ENCODE measurements around the gene GATA5.

The GATA5 gene

DNA sequence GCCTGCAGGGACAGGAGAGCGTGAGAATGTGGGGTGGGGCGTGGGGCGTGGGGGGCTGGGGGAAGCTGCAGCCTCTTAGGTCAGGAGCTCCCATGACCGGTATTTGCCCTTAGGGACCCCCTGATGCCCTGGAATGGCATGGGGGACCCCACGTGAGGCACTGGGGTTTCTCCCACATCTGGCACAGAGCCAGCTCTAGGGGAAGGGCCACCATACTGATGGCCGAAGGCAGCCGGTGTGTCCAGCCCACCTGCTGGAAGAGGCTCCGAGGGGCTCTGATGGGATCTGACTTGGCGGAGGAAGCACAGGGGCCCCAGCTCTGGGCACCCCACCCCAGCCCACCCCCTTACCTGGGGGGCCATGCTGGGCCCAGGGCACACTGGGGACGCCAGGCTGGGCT, 10.8 kb downstream of the GATA5 start:
- WGBS: 84% methylated on average over 10 of the region's 10 CpGs
- H3K36me3 ChIP-seq (ENCODE audit: control insufficient read depth in 1 of 2, insufficient read depth in 2 of 2, low read depth in 1 of 2, low read length in 2 of 2): no peaks in the 10 kb centered on the region
- H2BK15ac ChIP-seq (ENCODE audit: low read depth, poor library complexity, severe bottlenecking): no peak overlapping the region
- no peak overlapping the region for H3K14ac ChIP-seq (ENCODE audit: low read length in 2 of 2)
- no peak overlapping the region for H3K4me3 ChIP-seq (ENCODE audit: insufficient read depth in 1 of 2, low read depth in 1 of 2, low read length in 2 of 2)
- no peak overlapping the region for H3K9ac ChIP-seq (ENCODE audit: low read length)
- H2BK120ac ChIP-seq (ENCODE audit: low read depth, low read length): no peak overlapping the region
- no peak overlapping the region for H4K91ac ChIP-seq (ENCODE audit: low read length)
- no peak for DNase-seq
- H2AK5ac ChIP-seq (ENCODE audit: low read length, severe bottlenecking): no peak overlapping the region
- H3K4me1 ChIP-seq (ENCODE audit: control insufficient read depth, insufficient read depth, low read depth, low read length): no peaks in the 10 kb centered on the region
- H3K79me1 ChIP-seq (replicated peaks; ENCODE audit: low read length, poor library complexity, severe bottlenecking): no peaks in the 10 kb centered on the region
- H3K23ac ChIP-seq (ENCODE audit: low read length in 2 of 2): no peak overlapping the region
- no peak overlapping the region for H2BK5ac ChIP-seq (ENCODE audit: low read depth, low read length, poor library complexity, severe bottlenecking)
- no peak overlapping the region for H2AFZ ChIP-seq (ENCODE audit: low read depth, low read length)
- H3K4ac ChIP-seq (ENCODE audit: low read depth in 1 of 2, low read length in 2 of 2): no peak overlapping the region
- H3K27me3 ChIP-seq (ENCODE audit: control insufficient read depth in 1 of 2, insufficient read depth in 1 of 2, low read length in 2 of 2): peaks cover 20 to 64% of the 10 kb centered on the region in 2 experiments
- H2BK12ac ChIP-seq (ENCODE audit: low read length in 2 of 2): no peak overlapping the region
- no peak overlapping the region for H3K4me2 ChIP-seq (ENCODE audit: low read length, poor library complexity, severe bottlenecking)
- H3K27ac ChIP-seq (ENCODE audit: low read length, poor library complexity, severe bottlenecking): no peak overlapping the region
- H3K18ac ChIP-seq (ENCODE audit: low read depth in 1 of 2, low read length in 2 of 2): no peak overlapping the region
- no peaks in the 10 kb centered on the region for H3K9me3 ChIP-seq (ENCODE audit: control insufficient read depth, low read length)
- no peak overlapping the region for H4K8ac ChIP-seq (ENCODE audit: low read length)

DNA sequence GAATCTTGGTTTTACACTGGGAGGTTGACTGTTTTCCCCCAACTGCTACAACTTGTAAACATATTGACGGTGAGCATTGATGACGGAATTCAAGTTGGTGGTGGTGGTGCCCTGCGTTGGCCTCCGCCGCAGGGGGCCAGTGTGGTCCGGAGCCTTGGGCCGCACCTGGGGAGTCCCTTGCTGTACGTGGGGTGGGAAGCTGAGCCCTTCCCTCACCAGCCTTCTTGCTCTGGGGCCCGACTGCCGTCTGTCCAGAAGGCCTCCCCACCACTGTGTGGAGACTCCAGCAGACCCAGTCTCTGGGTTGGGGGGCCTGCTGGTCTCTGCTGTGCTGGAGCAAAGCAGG, 11.4 kb downstream of the GATA5 start:
- H3K79me1 ChIP-seq (replicated peaks; ENCODE audit: low read length, poor library complexity, severe bottlenecking): no peaks in the 10 kb centered on the region
- H3K36me3 ChIP-seq (ENCODE audit: control insufficient read depth in 1 of 2, insufficient read depth in 2 of 2, low read depth in 1 of 2, low read length in 2 of 2): no peaks in the 10 kb centered on the region
- 86% methylated on average over 10 of the region's 10 CpGs for WGBS
- no peak overlapping the region for H3K4me3 ChIP-seq (ENCODE audit: insufficient read depth in 1 of 2, low read depth in 1 of 2, low read length in 2 of 2)
- H2BK12ac ChIP-seq (ENCODE audit: low read length in 2 of 2): no peak overlapping the region
- no peak overlapping the region for H3K9ac ChIP-seq (ENCODE audit: low read length)
- no peak overlapping the region for H3K18ac ChIP-seq (ENCODE audit: low read depth in 1 of 2, low read length in 2 of 2)
- DNase-seq: no peak
- H2BK120ac ChIP-seq (ENCODE audit: low read depth, low read length): no peak overlapping the region
- no peak overlapping the region for H3K23ac ChIP-seq (ENCODE audit: low read length in 2 of 2)
- no peak overlapping the region for H2BK5ac ChIP-seq (ENCODE audit: low read depth, low read length, poor library complexity, severe bottlenecking)
- H3K27ac ChIP-seq (ENCODE audit: low read length, poor library complexity, severe bottlenecking): no peak overlapping the region
- peaks cover 14 to 63% of the 10 kb centered on the region in 2 experiments for H3K27me3 ChIP-seq (ENCODE audit: control insufficient read depth in 1 of 2, insufficient read depth in 1 of 2, low read length in 2 of 2)
- no peak overlapping the region for H3K4me2 ChIP-seq (ENCODE audit: low read length, poor library complexity, severe bottlenecking)
- H4K91ac ChIP-seq (ENCODE audit: low read length): no peak overlapping the region
- H3K4me1 ChIP-seq (ENCODE audit: control insufficient read depth, insufficient read depth, low read depth, low read length): no peaks in the 10 kb centered on the region
- no peak overlapping the region for H2AK5ac ChIP-seq (ENCODE audit: low read length, severe bottlenecking)
- no peaks in the 10 kb centered on the region for H3K9me3 ChIP-seq (ENCODE audit: control insufficient read depth, low read length)
- no peak overlapping the region for H2BK15ac ChIP-seq (ENCODE audit: low read depth, poor library complexity, severe bottlenecking)
- no peak overlapping the region for H3K4ac ChIP-seq (ENCODE audit: low read depth in 1 of 2, low read length in 2 of 2)
- no peak overlapping the region for H2AFZ ChIP-seq (ENCODE audit: low read depth, low read length)
- no peak overlapping the region for H3K14ac ChIP-seq (ENCODE audit: low read length in 2 of 2)
- no peak overlapping the region for H4K8ac ChIP-seq (ENCODE audit: low read length)

DNA sequence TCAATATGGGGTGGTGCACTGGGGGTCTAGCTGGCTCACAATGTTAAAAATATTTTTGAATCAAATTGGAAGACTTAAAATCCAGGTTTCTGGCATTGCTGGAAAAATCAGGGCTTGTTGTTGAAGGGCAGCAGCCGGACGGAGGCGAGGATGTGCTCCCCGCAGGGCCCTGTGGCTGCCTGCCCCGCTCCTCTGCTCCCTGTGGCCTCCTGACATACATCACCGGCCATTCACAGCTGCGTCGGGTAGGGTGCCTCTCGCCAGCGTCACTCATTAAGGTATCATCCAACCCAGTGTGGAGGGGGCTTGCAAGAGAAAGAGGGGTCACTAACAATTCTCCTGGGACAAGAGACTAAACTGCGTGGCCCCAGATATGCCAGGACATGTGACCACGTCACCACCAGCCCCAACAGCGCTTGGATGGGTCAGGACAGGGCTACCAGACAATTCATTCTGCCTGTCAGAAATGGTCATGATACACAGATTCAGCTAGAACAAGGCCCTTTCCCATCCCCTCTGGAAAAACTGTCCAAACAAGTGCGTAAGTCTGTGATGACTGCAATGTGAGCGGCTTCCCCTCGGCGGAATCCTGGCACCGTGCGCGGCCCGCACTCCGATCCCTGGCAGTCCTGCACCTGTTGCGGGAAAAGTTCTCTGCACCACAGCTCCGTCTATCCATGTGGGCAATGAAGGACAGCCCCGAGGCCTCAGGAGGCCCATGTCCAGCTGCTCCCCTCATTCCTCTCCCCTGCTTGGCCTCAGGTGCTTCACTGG, 12.0 kb downstream of the GATA5 start:
- Histone ChIP-seq H3K23ac (ENCODE audit: low read length in 2 of 2) (no peak overlapping the region), H3K4ac (ENCODE audit: low read depth in 1 of 2, low read length in 2 of 2) (no peak overlapping the region), H2BK5ac (ENCODE audit: low read depth, low read length, poor library complexity, severe bottlenecking) (no peak overlapping the region), H3K18ac (ENCODE audit: low read depth in 1 of 2, low read length in 2 of 2) (no peak overlapping the region), H3K9ac (ENCODE audit: low read length) (no peak overlapping the region), H3K4me2 (ENCODE audit: low read length, poor library complexity, severe bottlenecking) (no peak overlapping the region), H3K27me3 (ENCODE audit: control insufficient read depth in 1 of 2, insufficient read depth in 1 of 2, low read length in 2 of 2) (peaks cover 9 to 63% of the 10 kb centered on the region in 2 experiments), H3K4me3 (ENCODE audit: insufficient read depth in 1 of 2, low read depth in 1 of 2, low read length in 2 of 2) (no peak overlapping the region), H3K27ac (ENCODE audit: low read length, poor library complexity, severe bottlenecking) (no peak overlapping the region), H3K4me1 (ENCODE audit: control insufficient read depth, insufficient read depth, low read depth, low read length) (no peaks in the 10 kb centered on the region), H2AK5ac (ENCODE audit: low read length, severe bottlenecking) (no peak overlapping the region), H3K79me1 (replicated peaks; ENCODE audit: low read length, poor library complexity, severe bottlenecking) (no peaks in the 10 kb centered on the region), H4K8ac (ENCODE audit: low read length) (no peak overlapping the region), H2AFZ (ENCODE audit: low read depth, low read length) (no peak overlapping the region), H2BK15ac (ENCODE audit: low read depth, poor library complexity, severe bottlenecking) (no peak overlapping the region), H3K9me3 (ENCODE audit: control insufficient read depth, low read length) (no peaks in the 10 kb centered on the region), H2BK120ac (ENCODE audit: low read depth, low read length) (no peak overlapping the region), H4K91ac (ENCODE audit: low read length) (no peak overlapping the region), H3K36me3 (ENCODE audit: control insufficient read depth in 1 of 2, insufficient read depth in 2 of 2, low read depth in 1 of 2, low read length in 2 of 2) (no peaks in the 10 kb centered on the region), H2BK12ac (ENCODE audit: low read length in 2 of 2) (no peak overlapping the region), H3K14ac (ENCODE audit: low read length in 2 of 2) (no peak overlapping the region)
- no peak for DNase-seq
- 90% methylated on average over 22 of the region's 25 CpGs for WGBS

DNA sequence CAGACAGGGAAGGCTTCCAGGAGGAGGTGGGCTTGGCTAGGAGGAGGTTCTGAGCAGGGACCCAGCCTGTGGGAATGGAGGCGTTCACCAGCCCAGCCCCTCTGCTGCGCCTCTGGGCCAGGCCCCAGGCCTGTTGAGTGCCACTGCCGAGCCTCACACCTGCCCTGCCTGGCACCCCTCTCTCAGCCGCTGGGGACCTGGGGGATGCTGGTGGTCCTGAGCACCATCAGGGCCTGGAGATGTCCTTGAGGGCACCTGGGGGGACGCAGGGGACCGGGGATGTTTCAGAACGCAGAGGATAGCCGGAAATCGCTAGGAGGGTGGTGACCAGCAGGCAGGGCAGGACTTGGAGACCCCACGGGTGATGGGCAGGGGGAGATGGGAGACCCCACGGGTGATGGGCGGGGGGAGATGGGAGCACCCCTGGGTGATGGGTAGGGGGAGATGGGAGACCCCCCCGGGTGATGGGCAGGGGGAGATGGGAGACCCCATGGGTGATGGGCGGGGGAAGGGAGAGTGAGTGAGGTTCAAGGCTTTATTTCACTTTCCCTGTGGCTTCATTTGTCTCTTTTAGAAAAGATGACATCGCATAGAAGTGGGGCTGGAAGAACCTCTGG, 12.7 kb downstream of the GATA5 start:
- H2BK12ac ChIP-seq (ENCODE audit: low read length in 2 of 2): no peak overlapping the region
- H3K4me3 ChIP-seq (ENCODE audit: insufficient read depth in 1 of 2, low read depth in 1 of 2, low read length in 2 of 2): no peak overlapping the region
- 74% methylated on average over 15 of the region's 15 CpGs for WGBS
- H3K4me2 ChIP-seq (ENCODE audit: low read length, poor library complexity, severe bottlenecking): no peak overlapping the region
- H2BK120ac ChIP-seq (ENCODE audit: low read depth, low read length): no peak overlapping the region
- no peak overlapping the region for H2BK15ac ChIP-seq (ENCODE audit: low read depth, poor library complexity, severe bottlenecking)
- no peaks in the 10 kb centered on the region for H3K36me3 ChIP-seq (ENCODE audit: control insufficient read depth in 1 of 2, insufficient read depth in 2 of 2, low read depth in 1 of 2, low read length in 2 of 2)
- no peak overlapping the region for H2AFZ ChIP-seq (ENCODE audit: low read depth, low read length)
- H3K4me1 ChIP-seq (ENCODE audit: control insufficient read depth, insufficient read depth, low read depth, low read length): no peaks in the 10 kb centered on the region
- peaks cover 5 to 64% of the 10 kb centered on the region in 2 experiments for H3K27me3 ChIP-seq (ENCODE audit: control insufficient read depth in 1 of 2, insufficient read depth in 1 of 2, low read length in 2 of 2)
- no peak for DNase-seq
- H3K27ac ChIP-seq (ENCODE audit: low read length, poor library complexity, severe bottlenecking): no peak overlapping the region
- no peak overlapping the region for H4K8ac ChIP-seq (ENCODE audit: low read length)
- H3K14ac ChIP-seq (ENCODE audit: low read length in 2 of 2): no peak overlapping the region
- no peak overlapping the region for H2BK5ac ChIP-seq (ENCODE audit: low read depth, low read length, poor library complexity, severe bottlenecking)
- no peak overlapping the region for H3K4ac ChIP-seq (ENCODE audit: low read depth in 1 of 2, low read length in 2 of 2)
- no peak overlapping the region for H4K91ac ChIP-seq (ENCODE audit: low read length)
- no peak overlapping the region for H3K9ac ChIP-seq (ENCODE audit: low read length)
- H3K23ac ChIP-seq (ENCODE audit: low read length in 2 of 2): no peak overlapping the region
- H3K79me1 ChIP-seq (replicated peaks; ENCODE audit: low read length, poor library complexity, severe bottlenecking): no peaks in the 10 kb centered on the region
- H3K9me3 ChIP-seq (ENCODE audit: control insufficient read depth, low read length): no peaks in the 10 kb centered on the region
- H2AK5ac ChIP-seq (ENCODE audit: low read length, severe bottlenecking): no peak overlapping the region
- H3K18ac ChIP-seq (ENCODE audit: low read depth in 1 of 2, low read length in 2 of 2): no peak overlapping the region
